RWPE1 (cell line): ENCODE measurements around the gene ZFP57.
"Not testable (repeated sequence)": the region's sequence is repeated elsewhere in the genome, so short reads cannot be mapped to it uniquely, and the experiment has no call there.

ENCODE experiments used
- CTCF ChIA-PET: fragments of 350-600 bp; sonication (Branson Sonifier 250); formaldehyde crosslinking; extraction: SDS; loops from one replicate; lab custom pipeline; 2021; lab: Yijun Ruan, JAX
- POLR2A ChIA-PET: fragments of 400-600 bp; formaldehyde crosslinking; extraction: SDS; loops from one replicate; lab custom pipeline; 2020; ENCODE audit warnings: antibody characterized with exemption; ENCODE audit not compliant: low non-redundant PET; lab: Yijun Ruan, JAX
- DNase-seq: peaks from one replicate; pipeline ENCODE4 v3.0.0; 2012; ENCODE audit warnings: low spot score
- H3K27ac ChIP-seq: fragments of 450-650 bp; 2 replicates; pipeline ENCODE4 v1.5.1; 2017
- CTCF ChIP-seq: fragments of 450-650 bp; conservative IDR thresholded peaks from 2 replicates; pipeline ENCODE4 v1.5.1; 2017; ENCODE audit warnings: low read depth, mild to moderate bottlenecking

The ZFP57 gene

GRCh38 chr6:29679962-29680361 lies 990 bp downstream of the ZFP57 start:
- TF ChIP-seq CTCF: no peak
- ChIA-PET POLR2A (interaction anchor here (0.5 kb wide), 1 partner anchor 31 kb away, joined by 3 read pairs; no protein-coding TSS in a partner anchor), CTCF (interaction anchor here (0.8 kb wide), 1 partner anchor 23 kb away, joined by 3 read pairs; no protein-coding TSS in a partner anchor)
- peak overlapping the region; percentile 94 for H3K27ac ChIP-seq
- peak; percentile 77 for DNase-seq

- peak overlapping the region; percentile 94 for H3K27ac ChIP-seq
- DNase-seq: peak; percentile 80
- ChIA-PET CTCF (interaction anchor here (0.6 to 0.7 kb wide), 2 partner anchors 25 to 124 kb away, joined by 3 to 4 read pairs; no protein-coding TSS in a partner anchor), POLR2A (no interaction called here)
- no peak for TF ChIP-seq CTCF
Observed at GRCh38 chr6:29678114-29678513, 2.8 kb downstream of the ZFP57 start.

GRCh38 chr6:29676981-29677601 lies 3.9 kb downstream of the ZFP57 start:
- peak; percentile 20 for DNase-seq
- POLR2A ChIA-PET: no interaction called here

GRCh38 chr6:29675561-29675960 lies 5.4 kb downstream of the ZFP57 start:
- peak; percentile 16 for DNase-seq
- ChIA-PET POLR2A (no interaction called here), CTCF (interaction anchor here (0.6 to 2.5 kb wide), 3 partner anchors 22 to 437 kb away, joined by 4 to 10 read pairs (median 6); no protein-coding TSS in a partner anchor)
- no peak for TF ChIP-seq CTCF
- H3K27ac ChIP-seq: no peak overlapping the region

More at GRCh38 chr6:29676981-29677601, 3.9 kb downstream of the ZFP57 start:
- H3K27ac ChIP-seq: peak overlapping the region; percentile 75
- CTCF ChIA-PET: interaction anchor here (2.5 kb wide), 1 partner anchor 23 kb away, joined by 10 read pairs; no protein-coding TSS in a partner anchor
- TF ChIP-seq CTCF: no peak

- POLR2A ChIA-PET: no interaction called here
- no peak overlapping the region for H3K27ac ChIP-seq
- CTCF ChIA-PET: interaction anchor here (0.6 to 4.0 kb wide), 2 partner anchors 20 to 377 kb away, joined by 4 to 16 read pairs; no protein-coding TSS in a partner anchor
- no peak for DNase-seq
- no peak for TF ChIP-seq CTCF
Observed at GRCh38 chr6:29674008-29674407, 6.9 kb downstream of the ZFP57 start.

- TF ChIP-seq CTCF: no peak
- ChIA-PET CTCF (interaction anchor here (0.6 to 4.0 kb wide), 3 partner anchors 19 to 376 kb away, joined by 4 to 16 read pairs (median 4); no protein-coding TSS in a partner anchor), POLR2A (no interaction called here)
- H3K27ac ChIP-seq: no peak overlapping the region
- no peak for DNase-seq
Observed at GRCh38 chr6:29673161-29673560, 7.8 kb downstream of the ZFP57 start.

GRCh38 chr6:29672116-29672515 lies 8.8 kb downstream of the ZFP57 start:
- CTCF ChIA-PET: interaction anchor here (0.6 to 4.0 kb wide), 5 partner anchors 18 to 1670 kb away, joined by 3 to 16 read pairs (median 3); no protein-coding TSS in a partner anchor
- POLR2A ChIA-PET, DNase-seq, H3K27ac ChIP-seq: not testable (repeated sequence)
